NT2/D1 (cell line): Measurements from ENCODE around the gene PTGR2.

Experiments used
- SUZ12 ChIP-seq: IDR thresholded peaks from 2 replicates; pipeline ENCODE4 v1.6.1; 2011; ENCODE audit not compliant: insufficient read length, insufficient read depth; ENCODE audit errors: extremely low read depth
- YY1 ChIP-seq: IDR thresholded peaks from 2 replicates; pipeline ENCODE4 v1.6.1; 2011; ENCODE audit not compliant: insufficient read length, insufficient read depth

DNA sequence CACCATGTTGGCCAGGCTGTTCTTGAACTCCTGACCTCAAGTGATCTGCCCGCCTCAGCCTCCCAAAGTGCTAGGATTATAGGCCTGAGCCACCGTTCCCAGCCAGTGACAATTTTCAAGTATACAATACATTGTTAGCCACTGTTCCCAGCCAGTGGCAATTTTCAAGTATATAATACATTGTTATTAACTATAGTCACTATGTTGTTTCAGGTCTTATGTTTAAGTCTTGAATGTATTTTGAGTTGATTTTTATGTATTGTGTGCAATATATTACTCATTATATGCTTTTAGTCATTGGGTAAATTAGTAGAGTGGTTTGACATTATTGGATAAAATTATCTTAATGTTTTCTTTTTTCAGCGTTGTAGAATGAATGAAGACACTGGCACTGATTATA lies 22.0 kb downstream of the PTGR2 start:
- TF ChIP-seq YY1, result no peak
- TF ChIP-seq SUZ12, result no peak
